GM08714 (cell line): ENCODE data around the gene GADD45A.

Source experiments
- H3K4me3 ChIP-seq: fragments of 200-500 bp; sonication (Bioruptor generic); 2 replicates; pipeline ENCODE4 v1.5.1; 2014; ENCODE audit warnings: mild to moderate bottlenecking, low read length, inconsistent platforms
- ZNF274 ChIP-seq: IDR thresholded peaks from 2 replicates; pipeline ENCODE4 v1.6.1; 2012; ENCODE audit warnings: mild to moderate bottlenecking, low read depth, low read length

The GADD45A gene

GRCh38 chr1:67689267-67690017 is 4.4 kb downstream of the GADD45A start:
- no peak overlapping the region for H3K4me3 ChIP-seq
- TF ChIP-seq ZNF274, result no peak

DNA sequence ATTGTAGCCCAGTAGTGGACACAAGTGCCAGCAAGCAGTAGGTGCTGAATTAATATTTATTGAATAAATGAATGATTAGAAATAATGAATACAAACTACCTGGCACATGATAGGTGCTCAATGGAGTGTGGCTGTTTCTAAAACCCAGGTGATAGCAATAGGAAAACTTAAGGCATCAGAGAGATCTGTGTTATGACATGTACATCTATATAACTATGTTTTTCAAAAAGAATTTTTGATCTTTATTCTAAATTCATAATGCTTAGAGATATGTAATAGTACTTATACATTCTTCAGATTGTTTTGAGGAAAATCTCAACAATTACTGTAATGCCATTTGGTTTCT is 5.0 kb downstream of the GADD45A start:
- TF ChIP-seq ZNF274, result no peak
- H3K4me3 ChIP-seq, result no peak overlapping the region

GRCh38 chr1:67690411-67690810 is 5.4 kb downstream of the GADD45A start:
- H3K4me3 ChIP-seq, result no peak overlapping the region
- no peak for TF ChIP-seq ZNF274

DNA sequence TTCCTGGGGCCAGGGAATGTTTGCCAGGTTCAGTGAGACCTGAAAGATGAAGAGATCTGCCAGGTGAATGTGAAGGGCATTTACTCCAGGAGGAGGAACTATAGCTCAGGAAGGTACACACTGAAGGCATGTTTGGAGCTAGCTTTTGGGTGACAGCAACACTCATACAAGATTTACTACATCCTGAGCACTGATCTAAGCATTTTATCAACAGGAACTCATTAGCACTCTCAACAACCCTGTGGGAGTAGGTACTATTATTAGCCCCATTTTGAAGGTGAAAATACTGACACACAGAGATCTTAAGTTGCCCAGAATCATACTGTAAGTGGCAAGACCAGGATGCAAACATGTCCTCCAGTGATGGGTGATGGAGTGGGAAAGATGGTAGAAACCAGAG is 6.7 kb downstream of the GADD45A start:
- no peak for TF ChIP-seq ZNF274
- no peak overlapping the region for H3K4me3 ChIP-seq

- H3K4me3 ChIP-seq, result no peak overlapping the region
Measured at GRCh38 chr1:67695963-67696362, 11.0 kb downstream of the GADD45A start.

DNA sequence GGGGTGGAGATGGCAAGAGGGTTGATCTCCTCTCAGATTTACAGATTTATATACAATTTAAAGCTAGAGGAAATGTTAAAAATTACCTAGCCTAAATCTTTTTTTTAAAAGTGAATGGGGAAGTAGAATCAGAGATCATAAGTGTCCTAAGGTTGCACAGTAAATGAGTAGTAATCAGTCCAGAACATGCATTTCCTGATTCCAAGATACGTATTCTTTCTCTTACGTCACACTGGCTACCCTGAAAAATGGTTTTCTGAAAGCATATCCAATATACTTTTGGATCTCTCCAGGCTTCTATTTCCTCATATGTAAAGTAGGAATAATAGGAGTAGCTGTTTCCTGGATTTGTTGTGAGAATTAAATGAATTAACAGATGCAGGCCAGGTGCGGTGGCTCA is 11.7 kb downstream of the GADD45A start:
- no peak overlapping the region for H3K4me3 ChIP-seq
- TF ChIP-seq ZNF274, result no peak

More at GRCh38 chr1:67695963-67696362, 11.0 kb downstream of the GADD45A start:
- no peak for TF ChIP-seq ZNF274

DNA sequence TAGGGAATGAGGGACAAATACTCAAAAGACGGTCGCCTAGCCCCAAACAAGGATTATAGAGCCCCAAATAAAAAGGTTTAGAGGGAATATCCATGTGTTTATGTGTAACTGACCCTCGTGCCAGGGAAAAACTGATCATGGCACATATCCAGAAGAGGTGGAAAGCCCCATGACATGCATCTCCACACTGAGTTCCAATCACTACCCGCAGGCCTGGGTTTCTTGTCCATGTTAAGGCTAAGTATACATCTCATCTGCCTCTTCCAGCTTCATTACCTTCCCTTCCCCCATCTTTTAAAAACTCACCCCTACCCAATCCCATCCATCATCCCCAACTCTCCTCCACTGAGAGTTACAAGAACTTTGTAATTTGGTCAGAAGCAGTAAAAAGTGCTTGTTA is 15.2 kb downstream of the GADD45A start:
- no peak overlapping the region for H3K4me3 ChIP-seq
- TF ChIP-seq ZNF274, result no peak

GRCh38 chr1:67700692-67701410 is 15.8 kb downstream of the GADD45A start:
- no peak for TF ChIP-seq ZNF274
- H3K4me3 ChIP-seq, result no peak overlapping the region

DNA sequence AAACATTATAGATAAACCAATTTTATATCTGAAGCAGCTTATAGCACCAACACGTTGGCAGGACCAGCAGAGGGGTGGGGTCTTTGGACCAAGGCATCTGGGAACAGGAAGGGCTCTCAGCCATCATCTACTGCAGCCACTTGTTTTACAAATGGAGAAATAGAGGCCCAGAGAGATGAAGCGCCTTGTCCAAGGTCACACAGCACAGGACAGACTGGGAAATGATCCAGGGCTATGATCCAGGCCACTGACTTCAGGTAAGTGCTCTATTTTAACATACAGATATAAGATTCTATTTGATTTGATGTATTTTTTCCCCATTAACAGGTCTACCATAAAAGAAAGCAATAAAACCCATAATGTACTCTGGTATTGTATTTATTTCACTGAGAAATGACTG is 16.9 kb downstream of the GADD45A start:
- no peak for TF ChIP-seq ZNF274

GRCh38 chr1:67704351-67704750 is 19.4 kb downstream of the GADD45A start:
- TF ChIP-seq ZNF274, result no peak
- no peak overlapping the region for H3K4me3 ChIP-seq

More for the DNA sequence above, 16.9 kb downstream of the GADD45A start:
- H3K4me3 ChIP-seq, result no peak overlapping the region

DNA sequence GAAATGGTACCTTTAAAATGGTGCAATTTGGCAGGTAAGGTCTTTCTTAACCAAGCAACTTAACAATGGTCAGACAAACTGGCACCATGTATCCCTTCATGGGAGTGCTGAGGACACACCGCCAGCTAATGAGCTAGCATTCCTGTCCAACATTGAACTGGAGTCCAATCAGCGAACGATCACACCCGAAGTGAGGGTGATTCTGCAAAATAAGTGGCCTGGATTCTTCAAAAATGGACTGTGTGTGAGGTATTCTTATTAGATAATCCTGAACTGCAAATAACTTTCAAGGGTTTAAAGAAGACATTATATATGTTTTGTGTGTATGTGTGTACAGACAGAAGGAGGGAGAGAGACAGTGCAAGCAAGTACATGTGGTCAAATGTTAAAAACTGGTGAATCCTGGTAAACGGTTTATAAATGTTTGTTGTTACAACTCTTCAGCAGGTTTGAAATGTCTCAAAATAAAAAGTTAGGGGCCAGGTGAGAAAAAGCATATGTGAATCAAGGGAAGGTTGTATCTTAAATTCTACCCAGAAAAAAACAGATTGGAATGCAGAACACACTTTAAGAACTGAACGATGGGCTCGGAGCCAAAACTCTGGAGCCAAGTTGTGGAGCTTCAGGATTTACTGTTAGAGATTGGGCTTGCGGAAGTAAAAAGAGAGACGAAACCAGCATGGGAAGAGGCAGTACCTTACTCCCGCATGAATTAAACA is 20.9 kb downstream of the GADD45A start:
- TF ChIP-seq ZNF274, result no peak
- no peak overlapping the region for H3K4me3 ChIP-seq

- no peak overlapping the region for H3K4me3 ChIP-seq
- no peak for TF ChIP-seq ZNF274
Measured at GRCh38 chr1:67708606-67709005, 23.6 kb downstream of the GADD45A start.

- TF ChIP-seq ZNF274, result no peak
- no peak overlapping the region for H3K4me3 ChIP-seq
Measured at GRCh38 chr1:67710417-67710816, 25.4 kb downstream of the GADD45A start.

DNA sequence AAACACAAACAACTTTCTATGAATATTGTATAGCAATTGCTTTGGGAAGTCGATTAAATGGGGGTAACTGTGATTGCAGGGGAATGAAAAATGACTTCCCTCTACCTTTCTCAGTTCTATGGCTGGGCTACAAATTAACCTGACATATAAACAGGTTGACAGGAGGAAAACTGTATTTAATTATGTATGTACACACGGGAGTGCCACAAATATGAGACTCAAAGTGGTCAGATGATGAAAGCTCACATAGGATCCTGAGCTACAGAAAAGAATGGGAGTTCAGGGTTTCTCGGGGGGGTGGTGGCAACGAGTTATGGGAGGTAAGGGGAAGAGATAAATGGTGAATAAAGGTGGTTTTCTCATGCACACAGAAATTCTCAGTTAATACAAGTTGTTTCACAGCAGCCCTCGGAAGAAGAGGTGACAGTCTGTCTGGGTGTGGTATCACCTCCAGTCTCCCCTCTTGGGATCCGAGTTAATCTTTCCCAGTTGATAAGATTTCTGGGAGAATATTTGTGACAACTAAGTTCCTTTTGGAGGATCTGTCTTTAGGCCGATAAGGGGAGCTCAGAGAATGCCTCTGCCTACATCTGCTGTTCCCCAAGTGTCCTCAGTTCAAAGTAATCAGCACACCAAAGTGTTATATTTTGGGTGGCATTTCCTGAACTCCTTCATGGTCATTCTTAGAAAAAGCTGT is 26.3 kb downstream of the GADD45A start:
- no peak overlapping the region for H3K4me3 ChIP-seq
- TF ChIP-seq ZNF274, result no peak

GRCh38 chr1:67711855-67712212 is 26.8 kb downstream of the GADD45A start:
- H3K4me3 ChIP-seq, result no peak overlapping the region
- TF ChIP-seq ZNF274, result no peak
